ENCODE data around the gene NSD1.

GRCh38 chr5:177226860-177227259, 93.3 kb downstream of the NSD1 start:
- no peak for TF ChIP-seq CBX5 (IDR thresholded peaks at IDR 0.05; ENCODE audit: borderline replicate concordance, low read depth)
- TF ChIP-seq POLR2A (conservative IDR thresholded peaks at IDR 0.05) = no peak
- TF ChIP-seq, protein P1, sequence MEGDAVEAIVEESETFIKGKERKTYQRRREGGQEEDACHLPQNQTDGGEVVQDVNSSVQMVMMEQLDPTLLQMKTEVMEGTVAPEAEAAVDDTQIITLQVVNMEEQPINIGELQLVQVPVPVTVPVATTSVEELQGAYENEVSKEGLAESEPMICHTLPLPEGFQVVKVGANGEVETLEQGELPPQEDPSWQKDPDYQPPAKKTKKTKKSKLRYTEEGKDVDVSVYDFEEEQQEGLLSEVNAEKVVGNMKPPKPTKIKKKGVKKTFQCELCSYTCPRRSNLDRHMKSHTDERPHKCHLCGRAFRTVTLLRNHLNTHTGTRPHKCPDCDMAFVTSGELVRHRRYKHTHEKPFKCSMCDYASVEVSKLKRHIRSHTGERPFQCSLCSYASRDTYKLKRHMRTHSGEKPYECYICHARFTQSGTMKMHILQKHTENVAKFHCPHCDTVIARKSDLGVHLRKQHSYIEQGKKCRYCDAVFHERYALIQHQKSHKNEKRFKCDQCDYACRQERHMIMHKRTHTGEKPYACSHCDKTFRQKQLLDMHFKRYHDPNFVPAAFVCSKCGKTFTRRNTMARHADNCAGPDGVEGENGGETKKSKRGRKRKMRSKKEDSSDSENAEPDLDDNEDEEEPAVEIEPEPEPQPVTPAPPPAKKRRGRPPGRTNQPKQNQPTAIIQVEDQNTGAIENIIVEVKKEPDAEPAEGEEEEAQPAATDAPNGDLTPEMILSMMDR (IDR thresholded peaks at IDR 0.05 in 2 of 3, conservative IDR thresholded peaks at IDR 0.05 in 1 of 3; ENCODE audit: insufficient read depth in 2 of 3, low read depth in 1 of 3, low read length in 3 of 3) = no peak
- TF ChIP-seq SMC3 (conservative IDR thresholded peaks at IDR 0.05; ENCODE audit: insufficient read depth, low read depth, low read length) = no peak
- no peak for TF ChIP-seq SREBF2 (CRISPR knock-in tag; IDR thresholded peaks at IDR 0.05)
- no peak for TF ChIP-seq RFX5 (IDR thresholded peaks at IDR 0.05; ENCODE audit: low read depth, low read length)
- no peak for TF ChIP-seq RCOR1 (IDR thresholded peaks at IDR 0.05; ENCODE audit: borderline replicate concordance in 1 of 2, low read depth in 2 of 2, low read length in 2 of 2)
- no peak for TF ChIP-seq XRCC3 (IDR thresholded peaks at IDR 0.05)
- no peak for TF ChIP-seq MTA1 (IDR thresholded peaks at IDR 0.05; ENCODE audit: borderline replicate concordance)

Measured in K562 (cell line).